Suprapubic skin (tissue), 3 donors: ENCODE data around the gene CALN1.

Experiments used
- CTCF ChIP-seq, 2 donors: fragments of 200-600 bp in 1 of 2; fragments of 450-650 bp in 1 of 2; sonication (generic) in 1 of 2; IDR thresholded peaks; one replicate each; pipeline ENCODE4 v1.5.1; 2016 to 2019; ENCODE audit warnings: antibody characterized with exemption in 2 of 2, mild to moderate bottlenecking in 1 of 2, moderate library complexity in 1 of 2
- EP300 ChIP-seq: sonication (generic); formaldehyde crosslinking; IDR thresholded peaks from one replicate; pipeline ENCODE4 v1.6.1; 2017; ENCODE audit warnings: antibody characterized with exemption
- POLR2A ChIP-seq, 2 donors: fragments of 450-650 bp; IDR thresholded peaks; one replicate each; pipeline ENCODE4 v1.6.1; 2017; ENCODE audit warnings: antibody characterized with exemption in 2 of 2, mild to moderate bottlenecking in 2 of 2, moderate library complexity in 2 of 2

- TF ChIP-seq POLR2A (IDR thresholded peaks at IDR 0.05) = no peak
- TF ChIP-seq CTCF (IDR thresholded peaks at IDR 0.05) = no peak
- no peak for TF ChIP-seq EP300
Measured at GRCh38 chr7:72015136-72015535, 397.0 kb downstream of the CALN1 start.
